HEK293 (cell line): Measurements from ENCODE around the gene ZMYM3.

Source experiments
- BCL11B ChIP-seq: fragments of 450-650 bp; formaldehyde crosslinking; IDR thresholded peaks from 2 replicates; pipeline ENCODE4 v1.5.1; 2016; ENCODE audit warnings: low read depth, missing biosample characterization, missing genetic modification characterization
- GLI2 ChIP-seq: fragments of 450-650 bp; formaldehyde crosslinking; IDR thresholded peaks from 2 replicates; pipeline ENCODE4; 2017; ENCODE audit warnings: missing biosample characterization, missing genetic modification characterization, low read depth, borderline replicate concordance
- HOXD13 ChIP-seq: sonication (generic); formaldehyde crosslinking; IDR thresholded peaks from 2 replicates; pipeline ENCODE4 v1.8.0; 2022; ENCODE audit warnings: missing genetic modification reagents, borderline replicate concordance
- IKZF3 ChIP-seq: fragments of 450-650 bp; IDR thresholded peaks from 2 replicates; pipeline ENCODE4 v1.5.0; 2018; ENCODE audit warnings: missing biosample characterization, mild to moderate bottlenecking, missing genetic modification characterization, moderate library complexity
- YY2 ChIP-seq: fragments of 450-650 bp; formaldehyde crosslinking; IDR thresholded peaks from 2 replicates; pipeline ENCODE4 v1.5.1; 2016; ENCODE audit warnings: missing biosample characterization, missing genetic modification characterization
- ZBTB20 ChIP-seq: fragments of 450-650 bp; formaldehyde crosslinking; IDR thresholded peaks from 2 replicates; pipeline ENCODE4 v1.5.1; 2016; ENCODE audit warnings: missing biosample characterization, missing genetic modification characterization
- ZEB2 ChIP-seq: fragments of 450-650 bp; formaldehyde crosslinking; IDR thresholded peaks from 2 replicates; pipeline ENCODE4 v1.5.1; 2016; ENCODE audit warnings: missing biosample characterization, missing genetic modification characterization
- ZNF146 ChIP-seq: fragments of 450-650 bp; formaldehyde crosslinking; IDR thresholded peaks from 2 replicates; pipeline ENCODE4 v1.5.1; 2016; ENCODE audit warnings: missing biosample characterization, missing genetic modification characterization
- ZNF157 ChIP-seq: fragments of 450-650 bp; formaldehyde crosslinking; IDR thresholded peaks from 2 replicates; pipeline ENCODE4 v1.5.1; 2016; ENCODE audit warnings: missing biosample characterization, missing genetic modification characterization
- ZNF16 ChIP-seq: fragments of 450-650 bp; formaldehyde crosslinking; IDR thresholded peaks from 2 replicates; pipeline ENCODE4 v1.5.1; 2016; ENCODE audit warnings: low read depth, missing biosample characterization, missing genetic modification characterization
- ZNF2 ChIP-seq: fragments of 450-650 bp; formaldehyde crosslinking; IDR thresholded peaks from 2 replicates; pipeline ENCODE4 v1.5.1; 2016; ENCODE audit warnings: missing biosample characterization, missing genetic modification characterization
- ZNF214 ChIP-seq: fragments of 450-650 bp; formaldehyde crosslinking; IDR thresholded peaks from 2 replicates; pipeline ENCODE4 v1.5.1; 2017; ENCODE audit warnings: missing biosample characterization, mild to moderate bottlenecking, missing genetic modification characterization, borderline replicate concordance
- ZNF223 ChIP-seq: fragments of 450-650 bp; formaldehyde crosslinking; IDR thresholded peaks from 2 replicates; pipeline ENCODE4 v1.5.1; 2016; ENCODE audit warnings: missing biosample characterization, missing genetic modification characterization
- ZNF544 ChIP-seq: fragments of 450-650 bp; formaldehyde crosslinking; IDR thresholded peaks from 2 replicates; pipeline ENCODE4 v1.5.0; 2017; ENCODE audit warnings: missing biosample characterization, missing genetic modification characterization
- ZNF610 ChIP-seq: fragments of 450-650 bp; formaldehyde crosslinking; IDR thresholded peaks from 2 replicates; pipeline ENCODE4 v1.5.1; 2016; ENCODE audit warnings: missing biosample characterization, missing genetic modification characterization, borderline replicate concordance
- ZNF670 ChIP-seq: fragments of 450-650 bp; formaldehyde crosslinking; IDR thresholded peaks from 2 replicates; pipeline ENCODE4 v1.5.1; 2016; ENCODE audit warnings: missing biosample characterization, missing genetic modification characterization, low read depth
- ZNF707 ChIP-seq: fragments of 450-650 bp; formaldehyde crosslinking; IDR thresholded peaks from 2 replicates; pipeline ENCODE4 v1.5.1; 2016; ENCODE audit warnings: missing biosample characterization, missing genetic modification characterization
- ZNF768 ChIP-seq: fragments of 450-650 bp; formaldehyde crosslinking; IDR thresholded peaks from 2 replicates; pipeline ENCODE4 v1.5.1; 2018; ENCODE audit warnings: missing biosample characterization, mild to moderate bottlenecking, missing genetic modification characterization
- TF ChIP-seq, protein P1 (sequence below): fragments of 450-650 bp; formaldehyde crosslinking; IDR thresholded peaks from 2 replicates; pipeline ENCODE4 v1.5.1; 2016; ENCODE audit warnings: missing biosample characterization, missing genetic modification characterization
- TF ChIP-seq, protein P2 (sequence below): fragments of 450-650 bp; formaldehyde crosslinking; IDR thresholded peaks from 2 replicates; pipeline ENCODE4 v1.5.1; 2016; ENCODE audit warnings: missing biosample characterization, missing genetic modification characterization
- TF ChIP-seq, protein P3 (sequence below): fragments of 450-650 bp; formaldehyde crosslinking; IDR thresholded peaks from 2 replicates; pipeline ENCODE4 v1.5.1; 2016; ENCODE audit warnings: missing biosample characterization, missing genetic modification characterization
- TF ChIP-seq, protein P4 (sequence below): fragments of 450-650 bp; formaldehyde crosslinking; IDR thresholded peaks from 2 replicates; pipeline ENCODE4 v1.5.1; 2016; ENCODE audit warnings: missing biosample characterization, missing genetic modification characterization
- TF ChIP-seq, protein P5 (sequence below): fragments of 450-650 bp; formaldehyde crosslinking; IDR thresholded peaks from 2 replicates; pipeline ENCODE4 v1.5.1; 2016; ENCODE audit warnings: missing biosample characterization, missing genetic modification characterization
- TF ChIP-seq, protein P6 (sequence below): fragments of 450-650 bp; formaldehyde crosslinking; IDR thresholded peaks from 2 replicates; pipeline ENCODE4 v1.5.1; 2016; ENCODE audit warnings: missing biosample characterization, missing genetic modification characterization

ZMYM3 gene

DNA sequence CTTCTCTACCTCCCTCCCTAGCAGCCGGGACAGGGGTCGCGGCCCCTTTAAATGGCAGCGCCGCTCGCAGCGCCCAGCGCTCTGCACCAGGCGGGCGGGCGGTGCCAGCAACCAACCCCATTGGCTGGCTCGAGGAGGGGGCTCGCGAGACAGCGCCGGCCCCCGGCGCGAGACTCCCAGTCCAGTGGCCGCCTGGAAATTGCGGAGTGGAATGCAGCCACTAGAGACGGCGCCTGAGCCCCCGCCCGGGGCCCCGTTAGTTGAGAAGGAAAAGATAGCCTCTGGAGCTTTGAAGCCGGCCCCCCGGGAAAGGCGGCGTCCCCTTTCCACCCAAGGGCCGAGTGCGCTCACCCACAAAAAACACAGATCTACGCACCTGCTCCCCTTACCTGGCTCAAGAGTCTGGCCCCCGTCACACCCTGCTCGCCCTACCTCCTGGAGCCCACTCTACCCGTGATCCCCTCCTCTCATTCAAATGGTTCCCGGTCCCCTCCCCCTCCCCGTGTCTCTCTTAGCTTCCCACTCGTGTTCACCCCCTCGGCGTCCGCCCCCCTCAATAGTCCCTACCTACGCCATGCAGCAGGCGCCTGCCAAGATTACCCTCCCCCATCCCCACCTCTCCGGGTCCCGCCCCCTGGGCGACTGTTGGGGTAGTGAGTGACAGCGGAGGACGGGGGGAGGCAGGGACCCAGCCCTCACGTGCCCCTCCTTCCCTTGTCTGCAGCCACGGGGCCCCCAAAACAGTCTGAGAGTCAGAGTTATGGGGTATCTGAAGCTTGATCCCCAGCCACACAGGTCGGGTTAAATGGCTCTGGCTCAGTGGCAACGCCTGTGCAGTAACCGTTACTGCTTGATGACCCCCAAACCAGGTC, at the start of gene ZMYM3 (continued):
- TF ChIP-seq, protein P1, sequence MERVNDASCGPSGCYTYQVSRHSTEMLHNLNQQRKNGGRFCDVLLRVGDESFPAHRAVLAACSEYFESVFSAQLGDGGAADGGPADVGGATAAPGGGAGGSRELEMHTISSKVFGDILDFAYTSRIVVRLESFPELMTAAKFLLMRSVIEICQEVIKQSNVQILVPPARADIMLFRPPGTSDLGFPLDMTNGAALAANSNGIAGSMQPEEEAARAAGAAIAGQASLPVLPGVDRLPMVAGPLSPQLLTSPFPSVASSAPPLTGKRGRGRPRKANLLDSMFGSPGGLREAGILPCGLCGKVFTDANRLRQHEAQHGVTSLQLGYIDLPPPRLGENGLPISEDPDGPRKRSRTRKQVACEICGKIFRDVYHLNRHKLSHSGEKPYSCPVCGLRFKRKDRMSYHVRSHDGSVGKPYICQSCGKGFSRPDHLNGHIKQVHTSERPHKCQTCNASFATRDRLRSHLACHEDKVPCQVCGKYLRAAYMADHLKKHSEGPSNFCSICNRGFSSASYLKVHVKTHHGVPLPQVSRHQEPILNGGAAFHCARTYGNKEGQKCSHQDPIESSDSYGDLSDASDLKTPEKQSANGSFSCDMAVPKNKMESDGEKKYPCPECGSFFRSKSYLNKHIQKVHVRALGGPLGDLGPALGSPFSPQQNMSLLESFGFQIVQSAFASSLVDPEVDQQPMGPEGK (tag by site-specific recombination): peak; percentile 97
- TF ChIP-seq YY2 (no peak), HOXD13 (no peak), ZNF707 (no peak), ZEB2 (tag by site-specific recombination) (peak; percentile 77), BCL11B (tag by site-specific recombination) (peak; percentile 43; the same call in 1 of the 2 replicates), ZNF214 (tag by site-specific recombination) (no peak), ZNF768 (tag by site-specific recombination) (no peak), ZNF16 (tag by site-specific recombination) (no peak), ZNF146 (tag by site-specific recombination) (no peak), ZNF544 (tag by site-specific recombination) (no peak), ZNF670 (tag by site-specific recombination) (no peak), ZNF223 (tag by site-specific recombination) (no peak), ZNF157 (no peak), IKZF3 (tag by site-specific recombination) (peak; percentile 38; the same call in 1 of the 2 replicates), GLI2 (no peak), ZNF2 (tag by site-specific recombination) (no peak), ZBTB20 (peak; percentile 72; the same call in 1 of the 2 replicates), ZNF610 (tag by site-specific recombination) (peak; percentile 95)
- TF ChIP-seq, protein P2, sequence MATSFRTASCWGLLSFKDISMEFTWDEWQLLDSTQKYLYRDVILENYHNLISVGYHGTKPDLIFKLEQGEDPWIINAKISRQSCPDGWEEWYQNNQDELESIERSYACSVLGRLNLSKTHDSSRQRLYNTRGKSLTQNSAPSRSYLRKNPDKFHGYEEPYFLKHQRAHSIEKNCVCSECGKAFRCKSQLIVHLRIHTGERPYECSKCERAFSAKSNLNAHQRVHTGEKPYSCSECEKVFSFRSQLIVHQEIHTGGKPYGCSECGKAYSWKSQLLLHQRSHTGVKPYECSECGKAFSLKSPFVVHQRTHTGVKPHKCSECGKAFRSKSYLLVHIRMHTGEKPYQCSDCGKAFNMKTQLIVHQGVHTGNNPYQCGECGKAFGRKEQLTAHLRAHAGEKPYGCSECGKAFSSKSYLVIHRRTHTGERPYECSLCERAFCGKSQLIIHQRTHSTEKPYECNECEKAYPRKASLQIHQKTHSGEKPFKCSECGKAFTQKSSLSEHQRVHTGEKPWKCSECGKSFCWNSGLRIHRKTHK (tag by site-specific recombination): no peak
- TF ChIP-seq, protein P3, sequence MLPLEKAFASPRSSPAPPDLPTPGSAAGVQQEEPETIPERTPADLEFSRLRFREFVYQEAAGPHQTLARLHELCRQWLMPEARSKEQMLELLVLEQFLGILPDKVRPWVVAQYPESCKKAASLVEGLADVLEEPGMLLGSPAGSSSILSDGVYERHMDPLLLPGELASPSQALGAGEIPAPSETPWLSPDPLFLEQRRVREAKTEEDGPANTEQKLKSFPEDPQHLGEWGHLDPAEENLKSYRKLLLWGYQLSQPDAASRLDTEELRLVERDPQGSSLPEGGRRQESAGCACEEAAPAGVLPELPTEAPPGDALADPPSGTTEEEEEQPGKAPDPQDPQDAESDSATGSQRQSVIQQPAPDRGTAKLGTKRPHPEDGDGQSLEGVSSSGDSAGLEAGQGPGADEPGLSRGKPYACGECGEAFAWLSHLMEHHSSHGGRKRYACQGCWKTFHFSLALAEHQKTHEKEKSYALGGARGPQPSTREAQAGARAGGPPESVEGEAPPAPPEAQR: no peak
- TF ChIP-seq, protein P4, sequence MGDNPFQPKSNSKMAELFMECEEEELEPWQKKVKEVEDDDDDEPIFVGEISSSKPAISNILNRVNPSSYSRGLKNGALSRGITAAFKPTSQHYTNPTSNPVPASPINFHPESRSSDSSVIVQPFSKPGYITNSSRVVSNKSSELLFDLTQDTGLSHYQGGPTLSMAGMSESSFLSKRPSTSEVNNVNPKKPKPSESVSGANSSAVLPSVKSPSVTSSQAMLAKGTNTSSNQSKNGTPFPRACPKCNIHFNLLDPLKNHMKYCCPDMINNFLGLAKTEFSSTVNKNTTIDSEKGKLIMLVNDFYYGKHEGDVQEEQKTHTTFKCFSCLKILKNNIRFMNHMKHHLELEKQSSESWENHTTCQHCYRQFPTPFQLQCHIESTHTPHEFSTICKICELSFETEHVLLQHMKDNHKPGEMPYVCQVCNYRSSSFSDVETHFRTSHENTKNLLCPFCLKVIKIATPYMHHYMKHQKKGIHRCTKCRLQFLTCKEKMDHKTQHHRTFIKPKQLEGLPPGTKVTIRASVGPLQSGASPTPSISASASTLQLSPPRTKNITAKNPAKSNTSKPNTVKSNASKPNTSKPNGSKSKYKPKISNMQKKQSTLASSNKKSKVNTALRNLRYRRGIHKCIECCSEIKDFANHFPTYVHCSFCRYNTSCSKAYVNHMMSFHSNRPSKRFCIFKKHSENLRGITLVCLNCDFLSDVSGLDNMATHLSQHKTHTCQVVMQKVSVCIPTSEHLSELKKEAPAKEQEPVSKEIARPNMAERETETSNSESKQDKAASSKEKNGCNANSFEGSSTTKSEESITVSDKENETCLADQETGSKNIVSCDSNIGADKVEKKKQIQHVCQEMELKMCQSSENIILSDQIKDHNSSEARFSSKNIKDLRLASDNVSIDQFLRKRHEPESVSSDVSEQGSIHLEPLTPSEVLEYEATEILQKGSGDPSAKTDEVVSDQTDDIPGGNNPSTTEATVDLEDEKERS (tag by site-specific recombination): 0 out of 2 replicates have a peak, but pooled peaks have one; percentile 15
- TF ChIP-seq, protein P5, sequence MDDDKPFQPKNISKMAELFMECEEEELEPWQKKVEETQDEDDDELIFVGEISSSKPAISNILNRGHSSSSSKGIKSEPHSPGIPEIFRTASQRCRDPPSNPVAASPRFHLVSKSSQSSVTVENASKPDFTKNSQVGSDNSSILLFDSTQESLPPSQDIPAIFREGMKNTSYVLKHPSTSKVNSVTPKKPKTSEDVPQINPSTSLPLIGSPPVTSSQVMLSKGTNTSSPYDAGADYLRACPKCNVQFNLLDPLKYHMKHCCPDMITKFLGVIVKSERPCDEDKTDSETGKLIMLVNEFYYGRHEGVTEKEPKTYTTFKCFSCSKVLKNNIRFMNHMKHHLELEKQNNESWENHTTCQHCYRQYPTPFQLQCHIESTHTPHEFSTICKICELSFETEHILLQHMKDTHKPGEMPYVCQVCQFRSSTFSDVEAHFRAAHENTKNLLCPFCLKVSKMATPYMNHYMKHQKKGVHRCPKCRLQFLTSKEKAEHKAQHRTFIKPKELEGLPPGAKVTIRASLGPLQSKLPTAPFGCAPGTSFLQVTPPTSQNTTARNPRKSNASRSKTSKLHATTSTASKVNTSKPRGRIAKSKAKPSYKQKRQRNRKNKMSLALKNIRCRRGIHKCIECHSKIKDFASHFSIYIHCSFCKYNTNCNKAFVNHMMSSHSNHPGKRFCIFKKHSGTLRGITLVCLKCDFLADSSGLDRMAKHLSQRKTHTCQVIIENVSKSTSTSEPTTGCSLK: no peak
- TF ChIP-seq, protein P6, sequence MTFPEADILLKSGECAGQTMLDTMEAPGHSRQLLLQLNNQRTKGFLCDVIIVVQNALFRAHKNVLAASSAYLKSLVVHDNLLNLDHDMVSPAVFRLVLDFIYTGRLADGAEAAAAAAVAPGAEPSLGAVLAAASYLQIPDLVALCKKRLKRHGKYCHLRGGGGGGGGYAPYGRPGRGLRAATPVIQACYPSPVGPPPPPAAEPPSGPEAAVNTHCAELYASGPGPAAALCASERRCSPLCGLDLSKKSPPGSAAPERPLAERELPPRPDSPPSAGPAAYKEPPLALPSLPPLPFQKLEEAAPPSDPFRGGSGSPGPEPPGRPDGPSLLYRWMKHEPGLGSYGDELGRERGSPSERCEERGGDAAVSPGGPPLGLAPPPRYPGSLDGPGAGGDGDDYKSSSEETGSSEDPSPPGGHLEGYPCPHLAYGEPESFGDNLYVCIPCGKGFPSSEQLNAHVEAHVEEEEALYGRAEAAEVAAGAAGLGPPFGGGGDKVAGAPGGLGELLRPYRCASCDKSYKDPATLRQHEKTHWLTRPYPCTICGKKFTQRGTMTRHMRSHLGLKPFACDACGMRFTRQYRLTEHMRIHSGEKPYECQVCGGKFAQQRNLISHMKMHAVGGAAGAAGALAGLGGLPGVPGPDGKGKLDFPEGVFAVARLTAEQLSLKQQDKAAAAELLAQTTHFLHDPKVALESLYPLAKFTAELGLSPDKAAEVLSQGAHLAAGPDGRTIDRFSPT: peak; percentile 94
